Stomach (tissue), 4 donors: ENCODE measurements around the gene ATXN1.

Experiments used
- EP300 ChIP-seq: sonication (generic); formaldehyde crosslinking; IDR thresholded peaks from one replicate; pipeline ENCODE4 v1.6.1; 2017; ENCODE audit warnings: antibody characterized with exemption
- POLR2A ChIP-seq, 4 donors: fragments of 450-650 bp; IDR thresholded peaks; one replicate each; pipeline ENCODE4 v1.6.1; 2016; ENCODE audit warnings: antibody characterized with exemption in 4 of 4, control low read depth in 2 of 4, mild to moderate bottlenecking in 1 of 4, moderate library complexity in 1 of 4
- POLR2AphosphoS5 ChIP-seq, 3 donors: sonication (generic); formaldehyde crosslinking; IDR thresholded peaks; one replicate each; pipeline ENCODE4 v1.6.1; 2016; ENCODE audit warnings: antibody characterized with exemption in 3 of 3
- TF ChIP-seq, protein P1 (sequence below), 7 experiments: fragments of 450-650 bp in 4 of 7; fragments of 200-600 bp in 3 of 7; sonication (generic) in 3 of 7; IDR thresholded peaks; one replicate each; pipeline ENCODE4 v1.5.1; 2016 to 2019; ENCODE audit warnings: antibody characterized with exemption in 7 of 7, control low read depth in 2 of 7, mild to moderate bottlenecking in 1 of 7

DNA sequence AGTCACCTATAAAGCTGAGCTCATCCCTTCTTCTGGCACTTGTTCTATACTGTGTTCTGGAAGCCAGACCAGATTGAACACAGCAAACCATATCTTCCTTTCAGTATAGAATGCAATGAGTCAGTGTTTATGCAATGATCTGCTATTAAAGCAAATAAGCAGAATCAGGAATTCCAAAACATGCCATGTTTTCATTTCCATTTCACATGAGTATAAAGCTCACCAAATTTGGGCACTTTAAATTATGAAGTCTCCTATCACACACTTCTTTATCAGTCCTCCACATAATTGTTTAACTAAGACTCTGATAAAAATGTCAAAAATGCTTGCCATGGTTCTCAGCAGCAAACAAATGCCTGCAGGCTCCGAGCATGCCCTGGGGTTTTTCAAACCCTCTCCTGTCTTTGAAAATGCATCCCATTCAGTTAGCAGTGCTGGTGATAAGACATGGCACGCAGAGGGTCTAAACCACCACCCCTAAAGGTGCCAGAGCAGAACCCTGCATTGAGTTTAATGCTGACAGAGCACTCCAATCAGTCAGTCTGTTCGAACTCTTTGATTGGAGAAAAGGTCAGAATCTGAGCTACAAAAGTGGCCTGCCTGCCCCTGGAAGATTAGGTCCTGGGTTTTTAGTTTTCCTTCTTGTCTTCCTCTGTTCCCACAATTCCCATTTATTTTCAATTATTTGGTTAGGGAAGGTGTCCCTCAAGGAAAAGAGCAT, 288.8 kb downstream of the ATXN1 start:
- TF ChIP-seq, protein P1, sequence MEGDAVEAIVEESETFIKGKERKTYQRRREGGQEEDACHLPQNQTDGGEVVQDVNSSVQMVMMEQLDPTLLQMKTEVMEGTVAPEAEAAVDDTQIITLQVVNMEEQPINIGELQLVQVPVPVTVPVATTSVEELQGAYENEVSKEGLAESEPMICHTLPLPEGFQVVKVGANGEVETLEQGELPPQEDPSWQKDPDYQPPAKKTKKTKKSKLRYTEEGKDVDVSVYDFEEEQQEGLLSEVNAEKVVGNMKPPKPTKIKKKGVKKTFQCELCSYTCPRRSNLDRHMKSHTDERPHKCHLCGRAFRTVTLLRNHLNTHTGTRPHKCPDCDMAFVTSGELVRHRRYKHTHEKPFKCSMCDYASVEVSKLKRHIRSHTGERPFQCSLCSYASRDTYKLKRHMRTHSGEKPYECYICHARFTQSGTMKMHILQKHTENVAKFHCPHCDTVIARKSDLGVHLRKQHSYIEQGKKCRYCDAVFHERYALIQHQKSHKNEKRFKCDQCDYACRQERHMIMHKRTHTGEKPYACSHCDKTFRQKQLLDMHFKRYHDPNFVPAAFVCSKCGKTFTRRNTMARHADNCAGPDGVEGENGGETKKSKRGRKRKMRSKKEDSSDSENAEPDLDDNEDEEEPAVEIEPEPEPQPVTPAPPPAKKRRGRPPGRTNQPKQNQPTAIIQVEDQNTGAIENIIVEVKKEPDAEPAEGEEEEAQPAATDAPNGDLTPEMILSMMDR (IDR thresholded peaks at IDR 0.05), result no peak
- TF ChIP-seq POLR2AphosphoS5 (IDR thresholded peaks at IDR 0.05), result no peak
- TF ChIP-seq EP300, result no peak
- no peak for TF ChIP-seq POLR2A (IDR thresholded peaks at IDR 0.05)
